Esophagus muscularis mucosa (tissue), 4 donors: ENCODE data around the gene SATB1. TPM values are rescaled to one million over a fixed set of nuclear protein-coding genes. Genes with fewer than 3 reads are reported as not detected.
A peak's percentile ranks its signal among the peaks of the same experiment; 100 is the strongest.

Experiments
- DNase-seq: peaks from one replicate; pipeline ENCODE4 v3.0.0-alpha.2; 2017; ENCODE audit errors: extremely low spot score
- H3K27ac ChIP-seq, 4 donors: fragments of 200-600 bp; sonication (generic); replicated peaks in 1 of 4; 1 replicate in 3 of 4; 2 replicates in 1 of 4; pipeline ENCODE4 v1.5.1; 2016 to 2019; ENCODE audit warnings: mild to moderate bottlenecking in 1 of 4
- H3K27me3 ChIP-seq, 4 donors: fragments of 200-600 bp; sonication (generic); one replicate each; pipeline versions ENCODE4 v1.5.1 to v1.6.0; 2016 to 2019
- H3K36me3 ChIP-seq, 4 donors: fragments of 200-600 bp; sonication (generic); one replicate each; pipeline ENCODE4 v1.5.1; 2016 to 2019
- H3K4me1 ChIP-seq, 4 donors: fragments of 200-600 bp; sonication (generic); one replicate each; pipeline ENCODE4 v1.5.1; 2016 to 2019
- H3K4me3 ChIP-seq, 4 donors: fragments of 200-600 bp; sonication (generic); 1 replicate in 2 of 4; 2 replicates in 2 of 4; pipeline ENCODE4 v1.5.1; 2016 to 2019; ENCODE audit warnings: mild to moderate bottlenecking in 4 of 4, moderate library complexity in 1 of 4
- H3K9me3 ChIP-seq, 4 donors: fragments of 200-600 bp; sonication (generic); 1 replicate in 3 of 4; 2 replicates in 1 of 4; pipeline ENCODE4 v1.5.1; 2016 to 2019
- EP300 ChIP-seq: sonication (generic); formaldehyde crosslinking; IDR thresholded peaks from one replicate; pipeline ENCODE4 v1.6.1; 2017; ENCODE audit warnings: antibody characterized with exemption
- POLR2A ChIP-seq: fragments of 450-650 bp; IDR thresholded peaks from one replicate; pipeline ENCODE4 v1.6.1; 2017; ENCODE audit warnings: antibody characterized with exemption, moderate library complexity, mild to moderate bottlenecking, low read depth
- POLR2AphosphoS5 ChIP-seq, 2 donors: sonication (generic); formaldehyde crosslinking; IDR thresholded peaks; one replicate each; pipeline ENCODE4 v1.6.1; 2017; ENCODE audit warnings: antibody characterized with exemption in 2 of 2
- WGBS: methylation state at CpG from one replicate; pipeline ENCODE4 v1.1.5; 2018; 5-methylcytosine and 5-hydroxymethylcytosine counted together
- intact Hi-C: fragments of 100-400 bp; cut with DNase I; formaldehyde crosslinking; loops from one replicate; pipeline ENCODE4 v1.15.1; 2023
- total RNA-seq, 4 donors: library from RNA; depleted of rRNA; stranded (reverse); fragments of >200 nt; gene quantifications; one replicate each; pipeline versions ENCODE4 v1.1.0 to v1.2.1, GENCODE V29; 2016
- TF ChIP-seq, protein P1 (sequence below), 3 experiments: fragments of 200-600 bp in 2 of 3; fragments of 450-650 bp in 1 of 3; sonication (generic) in 2 of 3; IDR thresholded peaks; one replicate each; pipeline ENCODE4 v1.5.1; 2017 to 2019; ENCODE audit warnings: antibody characterized with exemption in 3 of 3, mild to moderate bottlenecking in 2 of 3, moderate library complexity in 1 of 3

SATB1 gene
- total RNA-seq, 4 donors from 2014 or later = 38.1 to 87.4 (median 57.1) TPM

DNA sequence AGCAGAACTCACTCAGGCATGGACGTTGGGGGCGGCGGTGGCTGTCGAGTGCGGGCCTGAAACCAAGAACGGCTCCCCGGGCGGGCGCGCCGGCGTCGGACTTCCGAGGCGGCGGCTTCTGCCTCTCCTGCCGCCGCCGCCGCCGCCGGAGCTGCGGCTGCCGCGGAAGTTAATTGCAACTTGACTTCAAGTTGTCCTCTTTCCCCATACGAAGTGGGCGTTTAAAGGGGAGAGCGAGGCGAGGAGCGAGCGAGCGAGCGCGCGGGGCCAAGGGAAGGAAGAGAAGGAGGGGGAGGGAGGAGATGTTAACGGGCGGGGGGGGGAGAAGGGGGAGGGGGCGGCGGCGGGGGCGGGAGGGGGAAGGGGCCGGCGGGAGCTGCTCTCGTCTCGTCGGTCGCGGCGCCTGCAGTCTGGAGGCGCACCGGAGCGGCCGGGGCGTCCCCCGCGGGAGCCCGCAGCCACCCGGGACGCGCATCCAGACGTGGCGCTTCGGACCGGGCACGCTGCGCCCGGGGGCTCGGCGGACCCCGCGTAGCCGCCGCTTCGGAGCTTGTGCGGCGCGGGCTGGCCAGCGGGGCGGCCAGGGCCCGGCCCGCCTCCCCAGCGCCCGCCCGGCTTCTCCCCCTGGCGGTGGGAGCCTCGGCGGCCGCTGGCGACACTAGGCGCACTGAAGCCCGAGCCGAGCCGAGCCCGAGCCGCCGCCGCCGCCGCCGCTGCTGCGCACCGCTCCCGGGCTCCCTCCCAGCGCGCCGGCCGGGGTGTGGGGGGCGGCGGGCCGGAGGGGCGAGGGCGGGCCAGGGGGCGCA lies 19.7 kb upstream of the SATB1 start:
- Histone ChIP-seq H3K4me1 (peaks cover 20 to 30% (median 29%) of the 10 kb centered on the region in 4 donors), H3K36me3 (no peaks in the 10 kb centered on the region), H3K27me3 (peaks cover 0 to 20% (median 5%) of the 10 kb centered on the region in 4 donors), H3K27ac (peak overlapping the region; percentile 53 to 76 (median 70)), H3K9me3 (peaks cover 0 to 9% (median 0%) of the 10 kb centered on the region in 4 donors), H3K4me3 (peak overlapping the region; percentile 62 to 76 (median 66))
- TF ChIP-seq, protein P1, sequence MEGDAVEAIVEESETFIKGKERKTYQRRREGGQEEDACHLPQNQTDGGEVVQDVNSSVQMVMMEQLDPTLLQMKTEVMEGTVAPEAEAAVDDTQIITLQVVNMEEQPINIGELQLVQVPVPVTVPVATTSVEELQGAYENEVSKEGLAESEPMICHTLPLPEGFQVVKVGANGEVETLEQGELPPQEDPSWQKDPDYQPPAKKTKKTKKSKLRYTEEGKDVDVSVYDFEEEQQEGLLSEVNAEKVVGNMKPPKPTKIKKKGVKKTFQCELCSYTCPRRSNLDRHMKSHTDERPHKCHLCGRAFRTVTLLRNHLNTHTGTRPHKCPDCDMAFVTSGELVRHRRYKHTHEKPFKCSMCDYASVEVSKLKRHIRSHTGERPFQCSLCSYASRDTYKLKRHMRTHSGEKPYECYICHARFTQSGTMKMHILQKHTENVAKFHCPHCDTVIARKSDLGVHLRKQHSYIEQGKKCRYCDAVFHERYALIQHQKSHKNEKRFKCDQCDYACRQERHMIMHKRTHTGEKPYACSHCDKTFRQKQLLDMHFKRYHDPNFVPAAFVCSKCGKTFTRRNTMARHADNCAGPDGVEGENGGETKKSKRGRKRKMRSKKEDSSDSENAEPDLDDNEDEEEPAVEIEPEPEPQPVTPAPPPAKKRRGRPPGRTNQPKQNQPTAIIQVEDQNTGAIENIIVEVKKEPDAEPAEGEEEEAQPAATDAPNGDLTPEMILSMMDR (IDR thresholded peaks at IDR 0.05) = peak; percentile 22 to 64 (median 54)
- no peak for TF ChIP-seq POLR2AphosphoS5 (IDR thresholded peaks at IDR 0.05)
- no peak for DNase-seq
- WGBS = under 1% methylated on average over 61 of the region's 113 CpGs
- intact Hi-C loops = loop anchor here (2.0 kb wide), 1 partner anchor 22 kb away; no protein-coding TSS in a partner anchor

DNA sequence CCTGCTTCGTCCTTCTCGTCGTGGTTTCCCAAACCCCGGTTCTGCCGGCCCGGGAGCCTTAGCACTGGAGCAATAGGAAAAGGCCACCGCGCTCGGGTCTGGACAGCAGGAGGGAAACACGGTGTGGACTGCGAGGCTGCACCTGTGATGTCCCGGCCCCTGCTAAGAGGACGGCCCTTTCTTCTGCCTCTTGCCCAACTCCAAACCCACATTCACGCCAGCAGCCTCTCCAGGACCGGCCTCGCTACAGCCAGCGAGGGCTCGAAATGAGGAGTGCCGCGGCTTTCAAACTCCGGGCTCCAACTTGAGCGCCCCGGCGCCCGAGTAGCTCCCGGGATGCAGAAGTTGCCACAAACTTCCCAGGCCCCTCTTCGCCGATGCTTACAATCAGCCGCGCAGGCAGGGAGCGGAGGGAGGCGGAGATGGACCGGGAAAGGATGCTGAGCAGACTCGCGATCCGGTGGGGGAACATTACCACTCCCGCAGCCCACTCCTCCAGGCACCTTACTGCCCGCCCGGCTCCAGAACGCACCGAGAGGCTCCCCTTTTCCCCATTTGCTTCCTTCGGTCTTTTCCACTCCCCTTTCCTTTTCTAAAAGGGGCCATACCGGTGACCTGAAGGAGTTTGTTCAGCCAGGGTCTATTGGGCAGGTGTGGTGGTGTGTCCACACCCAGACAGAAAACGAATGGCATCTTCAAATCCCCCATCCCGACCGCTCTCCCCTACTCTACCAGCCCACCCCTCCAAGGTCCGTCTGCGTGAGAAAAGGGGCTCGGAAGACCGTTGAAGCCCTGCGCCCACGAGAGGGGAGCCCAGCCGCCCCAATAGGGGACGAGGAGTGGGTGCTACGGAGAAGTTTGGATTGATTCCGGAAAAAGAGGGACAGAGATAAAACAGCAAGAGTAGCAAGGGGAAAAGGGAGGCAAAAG lies 18.8 kb upstream of the SATB1 start:
- no peak for DNase-seq
- 2% methylated on average over 45 of the region's 56 CpGs for WGBS
- peak overlapping the region; percentile 53 to 76 (median 70) for H3K27ac ChIP-seq

DNA sequence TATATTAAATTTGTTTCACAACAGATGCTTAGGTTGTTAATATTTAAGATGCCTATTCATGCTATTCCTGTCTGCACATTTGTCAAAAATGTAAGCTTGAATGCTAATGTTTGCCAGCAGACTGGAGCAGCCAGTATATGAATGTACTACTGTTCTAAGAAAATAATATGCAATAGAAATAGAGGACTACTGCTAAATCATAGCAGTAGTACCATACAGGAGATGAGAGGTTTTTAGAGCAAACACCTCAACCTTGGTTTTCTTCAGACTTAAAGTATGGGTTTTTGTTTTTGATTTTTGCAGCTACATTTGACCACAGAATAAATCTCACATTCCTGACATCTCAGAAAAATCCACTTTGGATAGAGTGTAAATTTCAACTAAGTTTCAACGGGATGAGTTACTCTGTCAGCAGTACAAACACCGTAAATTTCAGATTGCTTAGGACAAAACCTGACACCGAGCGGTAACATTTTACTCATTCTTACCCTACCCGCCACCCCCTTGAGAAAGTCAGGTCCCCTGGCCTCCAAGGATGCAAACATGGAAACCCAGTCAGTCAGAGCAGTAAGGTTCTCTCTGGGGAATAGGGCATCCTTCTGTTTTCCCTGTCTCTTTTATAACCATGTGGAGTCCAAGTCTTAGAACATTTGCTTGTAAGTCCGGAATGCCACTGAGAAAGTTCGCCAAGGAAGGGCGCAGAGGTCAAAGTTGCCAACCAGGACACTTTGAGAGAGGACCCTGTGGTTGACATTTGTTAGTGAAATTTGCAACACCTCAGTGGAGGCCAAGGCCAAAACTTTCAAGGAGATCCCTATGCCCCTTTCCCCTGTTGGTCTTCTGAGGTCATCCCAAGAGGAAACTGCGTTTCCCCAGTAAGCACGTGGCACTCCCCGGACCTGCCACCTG lies 17.9 kb upstream of the SATB1 start:
- Histone ChIP-seq H3K27me3 (peaks cover 0 to 20% (median 5%) of the 10 kb centered on the region in 4 donors), H3K36me3 (no peaks in the 10 kb centered on the region), H3K9me3 (no peaks in the 10 kb centered on the region), H3K27ac (no peak overlapping the region), H3K4me3 (peak overlapping the region; percentile 62 to 76 (median 66)), H3K4me1 (peaks cover 20 to 30% (median 29%) of the 10 kb centered on the region in 4 donors)
- TF ChIP-seq POLR2AphosphoS5 (IDR thresholded peaks at IDR 0.05) (no peak), POLR2A (no peak), EP300 (no peak)
- TF ChIP-seq, protein P1 (IDR thresholded peaks at IDR 0.05) = no peak
- intact Hi-C loops = no loop called here
- WGBS = 54% methylated on average over 10 of the region's 11 CpGs
- no peak for DNase-seq

More for the DNA sequence above, 18.8 kb upstream of the SATB1 start:
- Histone ChIP-seq H3K4me1 (peaks cover 20 to 30% (median 29%) of the 10 kb centered on the region in 4 donors), H3K9me3 (peaks cover 0 to under 1% (median 0%) of the 10 kb centered on the region in 4 donors), H3K27me3 (peaks cover 0 to 20% (median 5%) of the 10 kb centered on the region in 4 donors), H3K36me3 (no peaks in the 10 kb centered on the region), H3K4me3 (peak overlapping the region; percentile 62 to 76 (median 66))
- intact Hi-C loops = loop anchor here (2.0 kb wide), 1 partner anchor 21 kb away; no protein-coding TSS in a partner anchor
- TF ChIP-seq POLR2AphosphoS5 (IDR thresholded peaks at IDR 0.05) (no peak), EP300 (no peak), POLR2A (no peak)
- TF ChIP-seq, protein P1 (IDR thresholded peaks at IDR 0.05) = no peak

DNA sequence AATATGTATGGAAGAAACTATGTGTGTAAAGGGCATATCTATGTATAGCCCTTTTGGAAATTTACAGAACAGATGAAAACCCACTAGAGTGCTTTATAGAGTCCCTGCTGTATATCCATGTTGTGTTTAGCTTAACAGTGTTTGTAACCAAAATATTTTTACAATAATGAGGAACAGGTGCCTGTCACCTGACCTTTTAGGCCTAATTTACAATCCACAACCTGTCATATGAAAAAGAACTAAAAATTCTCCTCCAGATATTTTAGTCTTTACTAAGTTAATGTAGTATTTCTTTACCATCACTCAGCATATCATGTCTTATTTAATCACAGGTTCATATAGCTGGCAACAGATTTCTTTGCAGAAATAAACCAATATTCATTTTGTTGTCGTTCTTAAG lies 16.4 kb upstream of the SATB1 start:
- Histone ChIP-seq H3K27me3 (peaks cover 0 to 20% (median 5%) of the 10 kb centered on the region in 4 donors), H3K9me3 (no peaks in the 10 kb centered on the region), H3K36me3 (no peaks in the 10 kb centered on the region), H3K4me3 (no peak overlapping the region), H3K27ac (no peak overlapping the region), H3K4me1 (peaks cover 20 to 30% (median 28%) of the 10 kb centered on the region in 4 donors)
- 93% methylated on average over 1 of the region's 1 CpG for WGBS
- DNase-seq = no peak
- intact Hi-C loops = no loop called here
- TF ChIP-seq, protein P1 (IDR thresholded peaks at IDR 0.05) = no peak
- TF ChIP-seq POLR2AphosphoS5 (IDR thresholded peaks at IDR 0.05) (no peak), POLR2A (no peak), EP300 (no peak)
